Fibroblast of pulmonary artery (primary cell): Measurements from ENCODE around the gene YIPF7.
A peak's percentile ranks its signal among the peaks of the same experiment; 100 is the strongest.

Source experiments
- DNase-seq: peaks from one replicate; pipeline ENCODE4 v3.0.0-alpha.2; 2010; ENCODE audit warnings: low read depth
- H3K4me3 ChIP-seq: replicated peaks from 2 replicates; pipeline ENCODE4 v1.5.1; 2011; ENCODE audit warnings: low read depth, mild to moderate bottlenecking, control low read depth, low read length, moderate library complexity
- TF ChIP-seq, protein P1 (sequence below): IDR thresholded peaks from 2 replicates; pipeline ENCODE4 v1.5.1; 2011; ENCODE audit warnings: mild to moderate bottlenecking, control low read depth, low read length, inconsistent platforms; ENCODE audit errors: missing control alignments

Gene YIPF7

DNA sequence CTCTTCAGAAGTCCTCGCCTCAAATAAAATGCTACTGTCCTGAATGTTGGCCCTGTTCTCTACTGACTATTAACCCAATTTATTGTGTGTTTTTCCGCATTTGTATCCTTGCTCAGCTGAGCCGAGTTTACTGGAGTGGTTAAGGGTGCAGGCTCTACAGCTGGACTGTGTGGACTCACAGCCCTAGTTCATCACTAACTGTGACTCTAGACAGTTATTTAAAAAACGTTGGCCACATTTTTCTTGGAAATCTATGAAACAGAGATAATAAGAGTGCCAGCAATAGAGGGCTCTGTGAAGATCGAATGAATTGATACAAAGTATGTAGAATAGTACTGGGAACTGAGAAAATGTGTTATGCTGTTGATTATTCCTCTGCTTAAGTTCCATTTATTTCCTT, 23.9 kb upstream of the YIPF7 start:
- DNase-seq, result no peak
- H3K4me3 ChIP-seq, result no peak overlapping the region

DNA sequence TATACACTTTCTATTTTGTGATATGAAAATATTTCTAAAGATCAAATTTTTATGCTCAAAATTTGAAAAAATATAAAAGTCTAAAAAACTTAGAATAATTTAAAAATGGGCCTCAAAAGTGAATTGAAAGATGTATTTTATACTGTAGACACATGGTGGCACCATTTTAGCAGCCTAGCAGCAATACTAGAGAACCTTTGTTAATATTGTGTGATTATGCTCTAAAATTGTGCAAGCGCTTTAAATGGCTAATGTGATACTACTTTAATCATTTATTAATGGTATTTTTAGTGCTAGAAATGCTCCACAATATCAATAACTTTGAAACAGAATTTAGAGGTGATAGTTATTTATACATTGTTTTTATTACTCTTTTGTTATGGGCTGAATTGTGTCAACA, 23.0 kb upstream of the YIPF7 start:
- H3K4me3 ChIP-seq, result no peak overlapping the region
- TF ChIP-seq, protein P1, sequence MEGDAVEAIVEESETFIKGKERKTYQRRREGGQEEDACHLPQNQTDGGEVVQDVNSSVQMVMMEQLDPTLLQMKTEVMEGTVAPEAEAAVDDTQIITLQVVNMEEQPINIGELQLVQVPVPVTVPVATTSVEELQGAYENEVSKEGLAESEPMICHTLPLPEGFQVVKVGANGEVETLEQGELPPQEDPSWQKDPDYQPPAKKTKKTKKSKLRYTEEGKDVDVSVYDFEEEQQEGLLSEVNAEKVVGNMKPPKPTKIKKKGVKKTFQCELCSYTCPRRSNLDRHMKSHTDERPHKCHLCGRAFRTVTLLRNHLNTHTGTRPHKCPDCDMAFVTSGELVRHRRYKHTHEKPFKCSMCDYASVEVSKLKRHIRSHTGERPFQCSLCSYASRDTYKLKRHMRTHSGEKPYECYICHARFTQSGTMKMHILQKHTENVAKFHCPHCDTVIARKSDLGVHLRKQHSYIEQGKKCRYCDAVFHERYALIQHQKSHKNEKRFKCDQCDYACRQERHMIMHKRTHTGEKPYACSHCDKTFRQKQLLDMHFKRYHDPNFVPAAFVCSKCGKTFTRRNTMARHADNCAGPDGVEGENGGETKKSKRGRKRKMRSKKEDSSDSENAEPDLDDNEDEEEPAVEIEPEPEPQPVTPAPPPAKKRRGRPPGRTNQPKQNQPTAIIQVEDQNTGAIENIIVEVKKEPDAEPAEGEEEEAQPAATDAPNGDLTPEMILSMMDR, result no peak
- DNase-seq, result peak; percentile 7

More for the DNA sequence above, 23.9 kb upstream of the YIPF7 start:
- TF ChIP-seq, protein P1, result no peak

DNA sequence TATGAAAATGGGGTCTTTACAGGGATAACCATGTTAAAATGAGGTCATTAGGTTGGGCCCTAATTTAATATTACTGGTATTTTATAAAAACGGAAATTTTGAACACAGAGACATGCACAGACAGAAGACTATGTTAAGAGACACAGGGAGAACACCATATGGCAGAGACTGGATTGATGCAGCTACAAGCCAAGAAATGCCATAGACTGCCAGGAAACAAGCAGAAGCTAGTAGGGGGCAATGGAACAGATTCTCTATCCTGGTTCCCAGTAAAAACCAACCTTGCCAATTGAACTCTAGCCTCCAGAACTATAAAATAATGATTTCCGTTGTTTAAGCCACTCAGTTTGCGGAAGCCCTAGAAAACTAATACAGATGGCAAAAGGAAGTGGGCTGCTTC, 20.2 kb upstream of the YIPF7 start:
- TF ChIP-seq, protein P1, result no peak
- DNase-seq, result no peak
- H3K4me3 ChIP-seq, result no peak overlapping the region

DNA sequence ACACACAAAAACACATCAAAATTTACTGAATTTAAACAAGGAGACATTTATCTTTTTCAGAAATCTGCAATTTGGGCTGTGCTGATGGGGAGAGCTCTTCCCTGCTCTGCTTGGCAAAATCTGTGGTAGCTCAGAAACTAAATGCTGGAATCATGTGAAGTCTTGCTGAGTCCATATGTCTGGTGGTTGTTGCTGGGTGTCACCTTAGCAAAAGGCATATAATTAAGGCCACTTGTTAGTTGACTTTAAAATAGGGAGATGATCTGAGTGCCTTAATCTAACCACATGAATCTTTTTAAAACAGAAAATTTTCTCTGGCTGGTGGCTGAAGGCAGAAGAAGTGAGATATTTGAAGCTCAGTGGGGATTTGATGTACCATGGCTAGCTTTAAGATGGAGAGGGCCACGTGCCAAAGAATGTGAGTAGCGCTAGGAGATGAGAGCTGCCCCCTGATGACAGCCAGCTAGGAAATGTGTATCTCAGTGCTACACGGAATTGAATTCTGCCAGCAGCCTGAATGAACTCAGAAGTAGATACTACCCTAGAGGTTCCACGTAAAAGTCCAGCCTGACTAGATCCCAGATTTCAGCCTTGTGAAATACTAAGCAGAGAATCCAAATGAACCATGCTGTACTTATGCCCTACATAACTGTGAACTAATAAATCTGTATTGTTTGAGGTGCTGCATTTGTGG, 19.2 kb upstream of the YIPF7 start:
- TF ChIP-seq, protein P1, result no peak
- peak; percentile 11 for DNase-seq
- no peak overlapping the region for H3K4me3 ChIP-seq

DNA sequence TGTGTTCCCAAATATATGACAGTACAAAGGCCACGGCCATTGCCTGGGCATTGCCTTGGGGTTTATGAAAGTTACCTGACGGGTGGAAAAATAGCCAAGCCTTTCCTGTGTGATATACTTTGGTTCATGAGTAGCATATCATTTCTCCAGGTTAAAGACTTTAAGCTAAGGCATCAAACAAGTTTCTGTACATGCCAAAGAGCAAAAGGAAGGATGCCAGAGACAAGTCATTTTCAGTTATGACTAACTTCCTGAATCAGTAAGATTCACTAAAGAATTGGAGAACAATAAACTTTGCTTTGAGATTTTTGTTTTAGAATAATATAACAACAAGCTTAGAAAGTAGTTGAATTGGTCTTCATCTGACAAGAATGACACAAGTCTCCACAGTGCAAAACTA, 17.1 kb upstream of the YIPF7 start:
- TF ChIP-seq, protein P1, result no peak
- peak; percentile 14 for DNase-seq
- H3K4me3 ChIP-seq, result no peak overlapping the region

DNA sequence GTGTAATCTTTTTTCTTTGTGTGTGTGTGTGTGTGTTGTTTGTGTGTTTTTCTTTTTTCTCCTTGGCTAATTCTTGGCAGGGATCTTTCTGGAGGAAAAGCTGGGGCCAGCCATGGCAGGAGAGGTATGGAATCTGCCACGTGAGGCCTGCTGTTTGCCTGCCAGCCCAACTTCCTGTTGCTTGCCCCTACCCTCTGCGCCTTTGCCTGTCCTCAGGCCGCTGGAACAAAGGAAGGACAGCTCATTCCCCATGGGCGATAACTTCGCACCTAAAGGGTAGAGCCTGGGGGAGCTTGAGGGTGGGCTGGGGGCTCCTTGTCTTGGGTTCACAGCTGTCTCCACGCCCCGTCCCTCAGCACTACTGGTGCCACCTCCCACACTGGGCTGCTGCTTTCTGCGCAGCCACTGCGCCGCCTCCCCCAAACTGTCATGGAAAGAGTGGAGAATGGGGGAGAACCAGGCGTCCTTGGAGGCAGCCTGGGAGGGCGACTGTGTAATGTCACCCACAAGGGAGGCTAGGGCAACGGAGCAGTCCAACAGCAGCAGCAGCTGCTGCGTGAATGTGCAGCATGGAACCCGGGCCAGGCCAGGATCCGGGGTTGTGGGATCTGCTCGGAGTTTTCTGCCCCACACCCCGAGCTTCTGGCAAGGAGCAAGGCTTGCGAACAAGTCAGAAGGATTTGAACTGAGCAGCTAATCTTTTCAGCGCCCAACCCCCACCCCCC, 12.3 kb upstream of the YIPF7 start:
- TF ChIP-seq, protein P1, result no peak
- no peak for DNase-seq
- H3K4me3 ChIP-seq, result no peak overlapping the region

DNA sequence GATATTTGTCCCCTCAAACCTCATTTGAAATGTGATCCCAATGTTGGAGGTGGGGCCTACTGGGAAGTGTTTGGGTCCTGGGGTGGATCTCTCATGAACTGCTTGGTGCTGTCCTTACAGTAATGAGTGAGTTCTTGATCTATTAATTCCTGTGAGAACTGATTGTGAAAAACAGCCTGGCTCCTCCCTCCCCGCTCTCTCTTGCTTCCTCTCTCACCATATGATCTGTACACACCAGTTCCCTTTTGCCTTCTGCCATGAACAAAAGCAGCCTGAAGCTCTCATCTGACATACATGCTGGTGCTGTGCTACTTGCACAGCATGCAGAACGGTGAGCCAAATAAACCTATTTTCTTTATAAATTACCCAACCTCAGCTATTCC, 11.2 kb upstream of the YIPF7 start:
- no peak overlapping the region for H3K4me3 ChIP-seq
- no peak for DNase-seq
- TF ChIP-seq, protein P1, result no peak
